ENCODE measurements around the gene ABI1. TPM values are rescaled to one million over a fixed set of nuclear protein-coding genes. Genes with fewer than 3 reads are reported as not detected.
A peak's percentile ranks its signal among the peaks of the same experiment; 100 is the strongest.

ABI1 gene
- total and polyA plus RNA-seq, 9 of the 15 experiments (the other 6 are each of a cell fraction or from before 2014, with no cell fraction given) = 22.1 to 52.3 (median 39.0) TPM

DNA sequence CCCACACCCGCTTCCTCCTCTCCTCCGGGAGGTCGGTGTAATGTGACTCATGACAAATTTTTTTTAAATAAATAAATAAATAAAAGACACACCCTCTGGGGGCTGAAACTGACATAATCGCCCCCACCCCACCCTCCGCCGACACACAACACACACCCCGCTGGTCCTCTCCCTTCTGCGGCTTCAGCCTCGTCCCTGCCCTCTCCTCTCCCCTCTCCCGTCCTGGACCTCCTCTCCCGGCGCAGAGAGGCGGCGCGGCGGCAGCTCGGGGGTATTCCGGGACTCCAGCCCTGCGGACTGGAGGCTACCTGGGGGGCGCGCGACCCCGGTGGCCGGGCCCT, 686 bp downstream of the ABI1 start (continued):
- TF ChIP-seq, protein P1, sequence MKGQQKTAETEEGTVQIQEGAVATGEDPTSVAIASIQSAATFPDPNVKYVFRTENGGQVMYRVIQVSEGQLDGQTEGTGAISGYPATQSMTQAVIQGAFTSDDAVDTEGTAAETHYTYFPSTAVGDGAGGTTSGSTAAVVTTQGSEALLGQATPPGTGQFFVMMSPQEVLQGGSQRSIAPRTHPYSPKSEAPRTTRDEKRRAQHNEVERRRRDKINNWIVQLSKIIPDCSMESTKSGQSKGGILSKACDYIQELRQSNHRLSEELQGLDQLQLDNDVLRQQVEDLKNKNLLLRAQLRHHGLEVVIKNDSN (CRISPR knock-in tag; IDR thresholded peaks at IDR 0.05) = no peak
- TF ChIP-seq SAFB (IDR thresholded peaks at IDR 0.05; ENCODE audit: borderline replicate concordance, low read depth, low read length) = no peak
- TF ChIP-seq RBFOX2 (IDR thresholded peaks at IDR 0.05; ENCODE audit: low read depth, low read length) = peak; percentile 86
- TF ChIP-seq, protein P2, sequence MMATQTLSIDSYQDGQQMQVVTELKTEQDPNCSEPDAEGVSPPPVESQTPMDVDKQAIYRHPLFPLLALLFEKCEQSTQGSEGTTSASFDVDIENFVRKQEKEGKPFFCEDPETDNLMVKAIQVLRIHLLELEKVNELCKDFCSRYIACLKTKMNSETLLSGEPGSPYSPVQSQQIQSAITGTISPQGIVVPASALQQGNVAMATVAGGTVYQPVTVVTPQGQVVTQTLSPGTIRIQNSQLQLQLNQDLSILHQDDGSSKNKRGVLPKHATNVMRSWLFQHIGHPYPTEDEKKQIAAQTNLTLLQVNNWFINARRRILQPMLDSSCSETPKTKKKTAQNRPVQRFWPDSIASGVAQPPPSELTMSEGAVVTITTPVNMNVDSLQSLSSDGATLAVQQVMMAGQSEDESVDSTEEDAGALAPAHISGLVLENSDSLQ (IDR thresholded peaks at IDR 0.05) = 0 out of 2 replicates have a peak, but pooled peaks have one; percentile 7
- TF ChIP-seq CREBBP (IDR thresholded peaks at IDR 0.05; ENCODE audit: low read depth, low read length) = no peak
- TF ChIP-seq KDM1A (IDR thresholded peaks at IDR 0.05) = no peak
- TF ChIP-seq, protein P3, sequence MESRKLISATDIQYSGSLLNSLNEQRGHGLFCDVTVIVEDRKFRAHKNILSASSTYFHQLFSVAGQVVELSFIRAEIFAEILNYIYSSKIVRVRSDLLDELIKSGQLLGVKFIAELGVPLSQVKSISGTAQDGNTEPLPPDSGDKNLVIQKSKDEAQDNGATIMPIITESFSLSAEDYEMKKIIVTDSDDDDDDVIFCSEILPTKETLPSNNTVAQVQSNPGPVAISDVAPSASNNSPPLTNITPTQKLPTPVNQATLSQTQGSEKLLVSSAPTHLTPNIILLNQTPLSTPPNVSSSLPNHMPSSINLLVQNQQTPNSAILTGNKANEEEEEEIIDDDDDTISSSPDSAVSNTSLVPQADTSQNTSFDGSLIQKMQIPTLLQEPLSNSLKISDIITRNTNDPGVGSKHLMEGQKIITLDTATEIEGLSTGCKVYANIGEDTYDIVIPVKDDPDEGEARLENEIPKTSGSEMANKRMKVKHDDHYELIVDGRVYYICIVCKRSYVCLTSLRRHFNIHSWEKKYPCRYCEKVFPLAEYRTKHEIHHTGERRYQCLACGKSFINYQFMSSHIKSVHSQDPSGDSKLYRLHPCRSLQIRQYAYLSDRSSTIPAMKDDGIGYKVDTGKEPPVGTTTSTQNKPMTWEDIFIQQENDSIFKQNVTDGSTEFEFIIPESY (CRISPR knock-in tag; IDR thresholded peaks at IDR 0.05) = no peak
- TF ChIP-seq, protein P4, sequence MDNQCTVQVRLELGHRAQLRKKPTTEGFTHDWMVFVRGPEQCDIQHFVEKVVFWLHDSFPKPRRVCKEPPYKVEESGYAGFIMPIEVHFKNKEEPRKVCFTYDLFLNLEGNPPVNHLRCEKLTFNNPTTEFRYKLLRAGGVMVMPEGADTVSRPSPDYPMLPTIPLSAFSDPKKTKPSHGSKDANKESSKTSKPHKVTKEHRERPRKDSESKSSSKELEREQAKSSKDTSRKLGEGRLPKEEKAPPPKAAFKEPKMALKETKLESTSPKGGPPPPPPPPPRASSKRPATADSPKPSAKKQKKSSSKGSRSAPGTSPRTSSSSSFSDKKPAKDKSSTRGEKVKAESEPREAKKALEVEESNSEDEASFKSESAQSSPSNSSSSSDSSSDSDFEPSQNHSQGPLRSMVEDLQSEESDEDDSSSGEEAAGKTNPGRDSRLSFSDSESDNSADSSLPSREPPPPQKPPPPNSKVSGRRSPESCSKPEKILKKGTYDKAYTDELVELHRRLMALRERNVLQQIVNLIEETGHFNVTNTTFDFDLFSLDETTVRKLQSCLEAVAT (IDR thresholded peaks at IDR 0.05) = 0 out of 4 replicates have a peak, but pooled peaks have one; percentile 12 to 27
- TF ChIP-seq RUNX1 (IDR thresholded peaks at IDR 0.05; ENCODE audit: low read depth) = no peak
- no peak for TF ChIP-seq NUFIP1 (IDR thresholded peaks at IDR 0.05; ENCODE audit: partially characterized antibody)
- TF ChIP-seq, protein P5, sequence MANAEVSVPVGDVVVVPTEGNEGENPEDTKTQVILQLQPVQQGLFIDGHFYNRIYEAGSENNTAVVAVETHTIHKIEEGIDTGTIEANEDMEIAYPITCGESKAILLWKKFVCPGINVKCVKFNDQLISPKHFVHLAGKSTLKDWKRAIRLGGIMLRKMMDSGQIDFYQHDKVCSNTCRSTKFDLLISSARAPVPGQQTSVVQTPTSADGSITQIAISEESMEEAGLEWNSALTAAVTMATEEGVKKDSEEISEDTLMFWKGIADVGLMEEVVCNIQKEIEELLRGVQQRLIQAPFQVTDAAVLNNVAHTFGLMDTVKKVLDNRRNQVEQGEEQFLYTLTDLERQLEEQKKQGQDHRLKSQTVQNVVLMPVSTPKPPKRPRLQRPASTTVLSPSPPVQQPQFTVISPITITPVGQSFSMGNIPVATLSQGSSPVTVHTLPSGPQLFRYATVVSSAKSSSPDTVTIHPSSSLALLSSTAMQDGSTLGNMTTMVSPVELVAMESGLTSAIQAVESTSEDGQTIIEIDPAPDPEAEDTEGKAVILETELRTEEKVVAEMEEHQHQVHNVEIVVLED (CRISPR knock-in tag; IDR thresholded peaks at IDR 0.05) = no peak
- TF ChIP-seq, protein P6, sequence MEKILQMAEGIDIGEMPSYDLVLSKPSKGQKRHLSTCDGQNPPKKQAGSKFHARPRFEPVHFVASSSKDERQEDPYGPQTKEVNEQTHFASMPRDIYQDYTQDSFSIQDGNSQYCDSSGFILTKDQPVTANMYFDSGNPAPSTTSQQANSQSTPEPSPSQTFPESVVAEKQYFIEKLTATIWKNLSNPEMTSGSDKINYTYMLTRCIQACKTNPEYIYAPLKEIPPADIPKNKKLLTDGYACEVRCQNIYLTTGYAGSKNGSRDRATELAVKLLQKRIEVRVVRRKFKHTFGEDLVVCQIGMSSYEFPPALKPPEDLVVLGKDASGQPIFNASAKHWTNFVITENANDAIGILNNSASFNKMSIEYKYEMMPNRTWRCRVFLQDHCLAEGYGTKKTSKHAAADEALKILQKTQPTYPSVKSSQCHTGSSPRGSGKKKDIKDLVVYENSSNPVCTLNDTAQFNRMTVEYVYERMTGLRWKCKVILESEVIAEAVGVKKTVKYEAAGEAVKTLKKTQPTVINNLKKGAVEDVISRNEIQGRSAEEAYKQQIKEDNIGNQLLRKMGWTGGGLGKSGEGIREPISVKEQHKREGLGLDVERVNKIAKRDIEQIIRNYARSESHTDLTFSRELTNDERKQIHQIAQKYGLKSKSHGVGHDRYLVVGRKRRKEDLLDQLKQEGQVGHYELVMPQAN (IDR thresholded peaks at IDR 0.05; ENCODE audit: borderline replicate concordance) = no peak
- TF ChIP-seq, protein P7, sequence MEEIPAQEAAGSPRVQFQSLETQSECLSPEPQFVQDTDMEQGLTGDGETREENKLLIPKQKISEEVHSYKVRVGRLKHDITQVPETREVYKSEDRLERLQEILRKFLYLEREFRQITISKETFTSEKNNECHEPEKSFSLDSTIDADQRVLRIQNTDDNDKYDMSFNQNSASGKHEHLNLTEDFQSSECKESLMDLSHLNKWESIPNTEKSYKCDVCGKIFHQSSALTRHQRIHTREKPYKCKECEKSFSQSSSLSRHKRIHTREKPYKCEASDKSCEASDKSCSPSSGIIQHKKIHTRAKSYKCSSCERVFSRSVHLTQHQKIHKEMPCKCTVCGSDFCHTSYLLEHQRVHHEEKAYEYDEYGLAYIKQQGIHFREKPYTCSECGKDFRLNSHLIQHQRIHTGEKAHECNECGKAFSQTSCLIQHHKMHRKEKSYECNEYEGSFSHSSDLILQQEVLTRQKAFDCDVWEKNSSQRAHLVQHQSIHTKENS (CRISPR knock-in tag; IDR thresholded peaks at IDR 0.05) = no peak
- peak; percentile 47; the same call in 1 of the 2 replicates for TF ChIP-seq JUND (IDR thresholded peaks at IDR 0.05; ENCODE audit: borderline replicate concordance, low read depth, low read length)
- no peak for TF ChIP-seq JUND (tag; IDR thresholded peaks at IDR 0.05; ENCODE audit: borderline replicate concordance, low read depth, low read length)
- no peak for TF ChIP-seq CHD2 (IDR thresholded peaks at IDR 0.05; ENCODE audit: low read depth, low read length)
- TF ChIP-seq SREBF1 (IDR thresholded peaks at IDR 0.05; ENCODE audit: borderline replicate concordance, low read depth, low read length) = no peak
- TF ChIP-seq SRSF1 (IDR thresholded peaks at IDR 0.05; ENCODE audit: low read depth, low read length) = no peak
